Trophoblast cell (in vitro differentiated cells and primary cell): ENCODE data around the gene ZNF775.

Source experiments
- DNase-seq, 2 donors: peaks; one replicate each; pipeline ENCODE4 v3.0.0-alpha.2; 2016
- H2AFZ ChIP-seq: 2 replicates; pipeline ENCODE4 v1.6.1; 2013; ENCODE audit warnings: low read length, moderate library complexity, mild to moderate bottlenecking; ENCODE audit not compliant: insufficient read depth, poor library complexity
- H2AK5ac ChIP-seq: 2 replicates; pipeline ENCODE4 v1.6.1; 2013; ENCODE audit warnings: mild to moderate bottlenecking, low read length
- H2BK120ac ChIP-seq: 2 replicates; pipeline ENCODE4 v1.6.1; 2013; ENCODE audit warnings: low read length, mild to moderate bottlenecking, moderate library complexity; ENCODE audit not compliant: insufficient read depth, poor library complexity
- H2BK12ac ChIP-seq: 2 replicates; pipeline ENCODE4 v1.6.1; 2013; ENCODE audit warnings: mild to moderate bottlenecking, low read length, moderate library complexity
- H2BK5ac ChIP-seq: 2 replicates; pipeline ENCODE4 v1.6.1; 2013; ENCODE audit warnings: low read length, low read depth, moderate library complexity, mild to moderate bottlenecking; ENCODE audit not compliant: poor library complexity
- H3K14ac ChIP-seq: 2 replicates; pipeline ENCODE4 v1.6.1; 2013; ENCODE audit warnings: mild to moderate bottlenecking, low read length
- H3K18ac ChIP-seq: 2 replicates; pipeline ENCODE4 v1.6.1; 2013; ENCODE audit warnings: mild to moderate bottlenecking, low read length
- H3K23ac ChIP-seq: 2 replicates; pipeline ENCODE4 v1.6.1; 2013; ENCODE audit warnings: low read length
- H3K27ac ChIP-seq: 2 replicates; pipeline ENCODE4 v1.5.1; 2013; ENCODE audit warnings: low read depth, mild to moderate bottlenecking, inconsistent platforms, low read length, moderate library complexity
- H3K27me3 ChIP-seq: 2 replicates; pipeline ENCODE4 v1.6.1; 2013; ENCODE audit warnings: inconsistent platforms, mild to moderate bottlenecking, low read length, moderate library complexity; ENCODE audit not compliant: insufficient read depth
- H3K36me3 ChIP-seq, 2 experiments: 1 replicate in 1 of 2; 2 replicates in 1 of 2; pipeline ENCODE4 v1.6.1; 2013; ENCODE audit warnings: low read length in 2 of 2, mild to moderate bottlenecking in 2 of 2, moderate library complexity in 1 of 2; ENCODE audit not compliant: insufficient read depth in 2 of 2, control insufficient read depth in 1 of 2
- H3K4ac ChIP-seq: 2 replicates; pipeline ENCODE4 v1.6.1; 2013; ENCODE audit warnings: low read depth, mild to moderate bottlenecking, low read length, moderate library complexity
- H3K4me1 ChIP-seq, 2 experiments: 1 replicate in 1 of 2; 2 replicates in 1 of 2; pipeline ENCODE4 v1.6.1; 2013; ENCODE audit warnings: low read length in 2 of 2, mild to moderate bottlenecking in 2 of 2, moderate library complexity in 1 of 2; ENCODE audit not compliant: insufficient read depth in 2 of 2, control insufficient read depth in 1 of 2
- H3K4me2 ChIP-seq: 2 replicates; pipeline ENCODE4 v1.6.1; 2013; ENCODE audit warnings: inconsistent platforms, mild to moderate bottlenecking, low read length, moderate library complexity
- H3K4me3 ChIP-seq: 2 replicates; pipeline ENCODE4 v1.5.1; 2013; ENCODE audit warnings: mild to moderate bottlenecking, low read depth, low read length, inconsistent platforms
- H3K79me1 ChIP-seq: one replicate; pipeline ENCODE4 v1.6.1; 2013; ENCODE audit warnings: low read length
- H3K79me2 ChIP-seq: 2 replicates; pipeline ENCODE4 v1.6.1; 2013; ENCODE audit warnings: low read length, mild to moderate bottlenecking; ENCODE audit not compliant: control insufficient read depth, insufficient read depth, poor library complexity
- H3K9ac ChIP-seq: 2 replicates; pipeline ENCODE4 v1.6.1; 2013; ENCODE audit warnings: mild to moderate bottlenecking, low read length
- H3K9me3 ChIP-seq: 2 replicates; pipeline ENCODE4 v1.6.1; 2013; ENCODE audit warnings: low read depth, mild to moderate bottlenecking, control low read depth, inconsistent platforms, low read length; ENCODE audit not compliant: insufficient read depth
- H4K12ac ChIP-seq: 2 replicates; pipeline ENCODE4 v1.6.1; 2013; ENCODE audit warnings: low read depth, mild to moderate bottlenecking, low read length, moderate library complexity
- H4K8ac ChIP-seq: 2 replicates; pipeline ENCODE4 v1.6.1; 2013; ENCODE audit warnings: low read depth, mild to moderate bottlenecking, low read length, moderate library complexity
- H4K91ac ChIP-seq: one replicate; pipeline ENCODE4 v1.6.1; 2013; ENCODE audit warnings: low read depth, mild to moderate bottlenecking, low read length, moderate library complexity
- WGBS: extraction: QIAGEN DNeasy Blood & Tissue Kit; methylation state at CpG from one replicate; pipeline ENCODE4 v1.1.7; 2013; ENCODE audit warnings: missing lambda C conversion rate; ENCODE audit not compliant: insufficient read length, insufficient coverage; ENCODE audit errors: extremely low coverage; 5-methylcytosine and 5-hydroxymethylcytosine counted together

The ZNF775 gene

GRCh38 chr7:150363872-150364271 is 15.3 kb upstream of the ZNF775 start:
- Histone ChIP-seq H2AFZ (no peak overlapping the region), H2BK120ac (no peak overlapping the region), H3K14ac (no peak overlapping the region), H3K23ac (no peak overlapping the region), H4K91ac (no peak overlapping the region), H3K79me2 (peaks cover 6% of the 10 kb centered on the region), H3K9me3 (peaks cover 8% of the 10 kb centered on the region), H3K4me2 (no peak overlapping the region), H4K12ac (no peak overlapping the region), H3K27ac (no peak overlapping the region), H3K79me1 (peaks cover 27% of the 10 kb centered on the region), H3K27me3 (no peaks in the 10 kb centered on the region), H2BK12ac (peak overlapping the region; percentile 28), H4K8ac (no peak overlapping the region), H3K18ac (no peak overlapping the region), H2AK5ac (no peak overlapping the region), H3K4me1 (peaks cover 13 to 21% of the 10 kb centered on the region in 2 experiments), H2BK5ac (no peak overlapping the region), H3K4ac (no peak overlapping the region), H3K4me3 (no peak overlapping the region), H3K36me3 (no peaks in the 10 kb centered on the region), H3K9ac (no peak overlapping the region)
- DNase-seq, result peak in 1 of 2 donors; percentile 22
- no CpG with 5 or more reads among the region's 5 CpGs for WGBS

DNA sequence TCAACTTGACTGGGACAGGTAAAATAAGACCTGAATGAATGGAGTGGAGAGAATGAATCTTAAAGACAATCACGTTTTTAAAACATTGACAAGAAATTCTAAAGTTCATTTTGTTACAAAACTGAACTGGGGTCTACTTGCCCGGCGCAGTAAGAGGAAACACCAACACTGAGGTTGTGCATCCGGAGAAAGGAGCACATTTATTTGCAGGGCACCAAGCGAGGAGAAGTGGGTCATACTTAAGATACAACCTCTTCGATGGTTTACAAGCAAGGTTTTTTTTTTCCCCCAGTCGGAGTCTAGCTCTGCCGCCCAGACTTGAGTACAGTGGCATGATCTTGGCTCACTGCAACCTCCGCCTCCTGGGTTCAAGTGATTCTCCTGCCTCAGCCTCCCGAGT is 13.9 kb upstream of the ZNF775 start:
- no peak overlapping the region for H2AFZ ChIP-seq
- H3K23ac ChIP-seq, result no peak overlapping the region
- H3K27me3 ChIP-seq, result no peaks in the 10 kb centered on the region
- peaks cover 6 to 8% of the 10 kb centered on the region in 2 experiments for H3K36me3 ChIP-seq
- H3K14ac ChIP-seq, result peak overlapping the region; percentile 54
- H3K27ac ChIP-seq, result no peak overlapping the region
- H2AK5ac ChIP-seq, result no peak overlapping the region
- peaks cover 19 to 28% of the 10 kb centered on the region in 2 experiments for H3K4me1 ChIP-seq
- H3K4me3 ChIP-seq, result no peak overlapping the region
- peaks cover 39% of the 10 kb centered on the region for H3K79me1 ChIP-seq
- no peak overlapping the region for H4K12ac ChIP-seq
- DNase-seq, result no peak
- no peak overlapping the region for H3K9ac ChIP-seq
- peaks cover 20% of the 10 kb centered on the region for H3K79me2 ChIP-seq
- H2BK120ac ChIP-seq, result peak overlapping the region; percentile 26
- H4K8ac ChIP-seq, result no peak overlapping the region
- no peaks in the 10 kb centered on the region for H3K9me3 ChIP-seq
- WGBS, result no CpG with 5 or more reads among the region's 10 CpGs
- peak overlapping the region; percentile 51 for H2BK12ac ChIP-seq
- no peak overlapping the region for H3K18ac ChIP-seq
- H3K4ac ChIP-seq, result no peak overlapping the region
- peak overlapping the region; percentile 19 for H4K91ac ChIP-seq
- no peak overlapping the region for H3K4me2 ChIP-seq
- no peak overlapping the region for H2BK5ac ChIP-seq

DNA sequence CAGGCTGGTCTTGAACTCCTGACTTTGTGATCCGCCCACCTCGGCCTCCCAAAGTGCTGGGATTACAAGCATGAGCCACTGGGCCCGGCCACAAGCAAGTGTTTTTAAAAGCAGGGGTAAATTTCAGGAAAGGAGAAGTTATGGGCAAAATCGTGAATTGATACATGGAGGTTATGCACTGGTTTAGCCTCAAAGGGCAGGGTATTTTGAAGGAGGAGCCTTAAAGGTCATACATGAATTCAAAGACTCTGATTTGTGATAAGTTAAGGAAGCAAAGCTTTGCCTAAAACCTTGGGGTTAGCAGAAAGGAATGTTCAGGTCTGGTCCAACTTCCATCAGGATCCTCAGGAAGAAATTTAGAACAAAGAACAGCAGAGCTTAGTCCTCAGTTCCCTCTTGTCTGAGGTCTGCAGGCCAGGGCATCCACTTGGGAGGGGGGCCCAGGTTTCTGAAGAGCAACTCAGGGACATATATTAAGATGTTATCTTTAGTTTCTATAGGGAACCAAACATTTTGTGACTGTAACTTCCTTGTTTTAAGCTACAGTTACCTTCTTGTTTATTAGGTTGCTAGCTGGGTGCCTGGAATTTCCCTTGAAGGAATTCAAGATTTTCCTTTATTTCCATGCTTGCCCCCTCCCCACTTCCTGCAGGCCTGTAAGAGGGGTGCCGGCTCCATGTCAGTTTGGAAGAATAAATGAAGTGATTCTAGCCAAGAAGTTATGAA is 13.3 kb upstream of the ZNF775 start:
- Histone ChIP-seq H3K79me2 (peaks cover 25% of the 10 kb centered on the region), H2AFZ (no peak overlapping the region), H3K4ac (no peak overlapping the region), H3K4me2 (no peak overlapping the region), H4K91ac (no peak overlapping the region), H3K9ac (no peak overlapping the region), H3K9me3 (no peaks in the 10 kb centered on the region), H3K27ac (peak overlapping the region; percentile 60), H3K79me1 (peaks cover 45% of the 10 kb centered on the region), H3K36me3 (peaks cover 12% of the 10 kb centered on the region in 2 experiments), H4K12ac (no peak overlapping the region), H2BK5ac (peak overlapping the region; percentile 38), H3K14ac (no peak overlapping the region), H2BK12ac (no peak overlapping the region), H2AK5ac (no peak overlapping the region), H3K18ac (no peak overlapping the region), H4K8ac (no peak overlapping the region), H3K4me1 (peaks cover 24 to 34% of the 10 kb centered on the region in 2 experiments), H3K23ac (no peak overlapping the region), H2BK120ac (no peak overlapping the region), H3K4me3 (no peak overlapping the region), H3K27me3 (no peaks in the 10 kb centered on the region)
- peak in 1 of 2 donors; percentile 16 for DNase-seq
- no CpG with 5 or more reads among the region's 5 CpGs for WGBS

GRCh38 chr7:150367677-150368095 is 11.4 kb upstream of the ZNF775 start:
- H3K27me3 ChIP-seq, result no peaks in the 10 kb centered on the region
- peak overlapping the region; percentile 72 for H3K4me2 ChIP-seq
- H3K23ac ChIP-seq, result no peak overlapping the region
- H2BK12ac ChIP-seq, result peak overlapping the region; percentile 94
- peaks cover 30% of the 10 kb centered on the region in 2 experiments for H3K36me3 ChIP-seq
- WGBS, result no CpG with 5 or more reads among the region's 8 CpGs
- H3K4ac ChIP-seq, result peak overlapping the region; percentile 92
- no peaks in the 10 kb centered on the region for H3K9me3 ChIP-seq
- H3K79me2 ChIP-seq, result peaks cover 41% of the 10 kb centered on the region
- H2BK120ac ChIP-seq, result peak overlapping the region; percentile 97
- H3K14ac ChIP-seq, result peak overlapping the region; percentile 82
- no peak overlapping the region for H3K4me3 ChIP-seq
- H4K8ac ChIP-seq, result peak overlapping the region; percentile 92
- peak overlapping the region; percentile 100 for H3K27ac ChIP-seq
- peaks cover 52% of the 10 kb centered on the region for H3K79me1 ChIP-seq
- H2AFZ ChIP-seq, result peak overlapping the region; percentile 77
- H2BK5ac ChIP-seq, result peak overlapping the region; percentile 99
- H2AK5ac ChIP-seq, result peak overlapping the region; percentile 94
- peaks cover 35 to 40% of the 10 kb centered on the region in 2 experiments for H3K4me1 ChIP-seq
- H4K12ac ChIP-seq, result peak overlapping the region; percentile 94
- peak overlapping the region; percentile 91 for H3K18ac ChIP-seq
- H4K91ac ChIP-seq, result peak overlapping the region; percentile 98
- no peak for DNase-seq
- no peak overlapping the region for H3K9ac ChIP-seq
